Measurements from ENCODE around the gene HDLBP. TPM values are rescaled to one million over a fixed set of nuclear protein-coding genes. Genes with fewer than 3 reads are reported as not detected.
"Not testable (repeated sequence)": the region's sequence is repeated elsewhere in the genome, so short reads cannot be mapped to it uniquely, and the experiment has no call there.

HDLBP gene
- polyA plus RNA-seq, 1 experiment: 707 TPM

DNA sequence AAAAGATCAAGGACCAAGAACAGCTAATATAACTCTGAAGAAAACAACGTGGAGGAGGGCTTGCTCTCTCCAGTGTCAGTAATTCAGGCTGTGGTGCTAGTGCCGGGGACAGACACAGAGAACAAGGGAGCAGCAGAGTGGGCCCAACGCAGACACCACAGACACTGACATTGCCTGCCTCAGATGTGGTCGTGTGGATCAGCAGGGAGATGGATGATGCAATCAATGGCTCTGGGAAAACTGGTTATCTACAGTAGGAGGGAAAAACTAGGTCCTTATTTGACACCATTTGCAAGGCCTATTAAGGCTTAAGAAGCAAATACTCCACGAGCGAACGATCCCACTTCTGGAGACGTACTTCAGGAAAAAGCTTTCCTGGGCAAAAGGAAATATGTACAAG, 36.1 kb downstream of the HDLBP start:
- H3K9me3 ChIP-seq (ENCODE audit: control insufficient read depth, insufficient read depth, low read length): no peaks in the 10 kb centered on the region
- no peak for DNase-seq (ENCODE audit: low read depth, low spot score)
- TF ChIP-seq, protein P1, sequence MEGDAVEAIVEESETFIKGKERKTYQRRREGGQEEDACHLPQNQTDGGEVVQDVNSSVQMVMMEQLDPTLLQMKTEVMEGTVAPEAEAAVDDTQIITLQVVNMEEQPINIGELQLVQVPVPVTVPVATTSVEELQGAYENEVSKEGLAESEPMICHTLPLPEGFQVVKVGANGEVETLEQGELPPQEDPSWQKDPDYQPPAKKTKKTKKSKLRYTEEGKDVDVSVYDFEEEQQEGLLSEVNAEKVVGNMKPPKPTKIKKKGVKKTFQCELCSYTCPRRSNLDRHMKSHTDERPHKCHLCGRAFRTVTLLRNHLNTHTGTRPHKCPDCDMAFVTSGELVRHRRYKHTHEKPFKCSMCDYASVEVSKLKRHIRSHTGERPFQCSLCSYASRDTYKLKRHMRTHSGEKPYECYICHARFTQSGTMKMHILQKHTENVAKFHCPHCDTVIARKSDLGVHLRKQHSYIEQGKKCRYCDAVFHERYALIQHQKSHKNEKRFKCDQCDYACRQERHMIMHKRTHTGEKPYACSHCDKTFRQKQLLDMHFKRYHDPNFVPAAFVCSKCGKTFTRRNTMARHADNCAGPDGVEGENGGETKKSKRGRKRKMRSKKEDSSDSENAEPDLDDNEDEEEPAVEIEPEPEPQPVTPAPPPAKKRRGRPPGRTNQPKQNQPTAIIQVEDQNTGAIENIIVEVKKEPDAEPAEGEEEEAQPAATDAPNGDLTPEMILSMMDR (IDR thresholded peaks at IDR 0.05; ENCODE audit: low read depth, low read length): no peak
- ChIA-PET POLR2A (no interaction called here), CTCF (no interaction called here)
- H3K4me3 ChIP-seq (ENCODE audit: low read depth, low read length): no peak overlapping the region
- peak overlapping the region; percentile 33 for H3K27ac ChIP-seq (ENCODE audit: low read depth, low read length)
- H3K27me3 ChIP-seq (ENCODE audit: control insufficient read depth, insufficient read depth, low read length): no peaks in the 10 kb centered on the region

DNA sequence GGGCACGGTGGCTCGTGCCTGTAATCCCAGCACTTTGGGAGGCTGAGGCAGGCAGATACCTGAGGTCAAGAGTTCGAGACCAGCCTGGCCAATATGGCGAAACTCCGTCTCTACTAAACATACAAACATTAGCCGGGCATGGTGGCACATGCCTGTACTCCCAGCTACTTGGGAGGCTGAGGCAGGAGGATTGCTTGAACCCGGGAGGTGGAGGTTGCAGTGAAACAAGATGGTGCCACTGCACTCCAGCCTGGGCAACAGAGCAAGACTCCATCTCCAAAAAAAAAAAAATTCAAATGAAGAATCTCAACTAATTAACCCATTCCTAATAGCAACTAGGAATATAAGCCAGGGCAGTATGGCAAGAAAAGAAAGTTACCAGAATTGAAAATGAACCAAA, 37.2 kb downstream of the HDLBP start:
- not testable (repeated sequence) for H3K9me3 ChIP-seq (ENCODE audit: control insufficient read depth, insufficient read depth, low read length); DNase-seq (ENCODE audit: low read depth, low spot score)

DNA sequence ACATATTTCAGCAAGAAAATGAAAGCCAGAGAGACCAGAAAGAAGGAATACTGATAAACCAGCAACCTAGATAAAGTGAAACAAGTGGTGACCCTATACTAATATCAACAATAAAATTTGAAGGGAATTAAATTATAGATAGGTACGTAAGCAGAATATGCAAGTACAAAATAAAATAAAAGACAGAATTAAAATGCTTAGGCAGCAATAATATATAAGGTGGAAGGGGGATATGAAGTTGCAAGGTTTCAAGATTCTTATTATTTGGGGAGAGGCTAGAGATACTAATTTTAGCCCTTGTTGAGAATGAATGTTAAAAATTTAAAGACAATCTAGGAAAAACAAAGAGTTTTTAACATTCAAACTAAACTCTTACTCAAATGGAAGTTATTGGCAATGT, 39.6 kb downstream of the HDLBP start:
- POLR2A ChIA-PET: no interaction called here
- DNase-seq (ENCODE audit: low read depth, low spot score): no peak
- CTCF ChIA-PET: no interaction called here
- Histone ChIP-seq H3K27me3 (ENCODE audit: control insufficient read depth, insufficient read depth, low read length) (no peaks in the 10 kb centered on the region), H3K9me3 (ENCODE audit: control insufficient read depth, insufficient read depth, low read length) (no peaks in the 10 kb centered on the region), H3K4me3 (ENCODE audit: low read depth, low read length) (no peak overlapping the region), H3K27ac (ENCODE audit: low read depth, low read length) (no peak overlapping the region)
- TF ChIP-seq, protein P1 (IDR thresholded peaks at IDR 0.05; ENCODE audit: low read depth, low read length): no peak

More for the DNA sequence above, 37.2 kb downstream of the HDLBP start:
- H3K27ac ChIP-seq (ENCODE audit: low read depth, low read length); POLR2A ChIA-PET; H3K27me3 ChIP-seq (ENCODE audit: control insufficient read depth, insufficient read depth, low read length); CTCF ChIA-PET; H3K4me3 ChIP-seq (ENCODE audit: low read depth, low read length): not testable (repeated sequence)

DNA sequence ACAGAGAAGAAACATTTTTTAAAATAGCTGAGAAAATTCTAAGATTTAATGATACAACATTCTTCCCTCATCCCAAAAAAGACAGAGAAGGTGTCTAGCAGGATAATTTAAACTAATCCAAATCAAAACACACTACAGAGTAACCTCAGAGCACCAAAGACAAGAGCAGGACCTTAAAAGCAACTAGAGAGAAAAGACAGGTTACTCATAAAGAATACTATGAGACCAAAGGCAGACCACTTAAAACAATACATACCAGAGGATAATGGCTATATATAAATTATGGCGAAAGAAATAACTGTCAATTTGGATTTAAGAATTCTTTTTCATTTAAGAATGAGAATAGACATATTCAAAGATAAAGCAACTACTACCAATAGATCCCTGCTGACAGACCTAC, 40.0 kb downstream of the HDLBP start:
- H3K4me3 ChIP-seq (ENCODE audit: low read depth, low read length): no peak overlapping the region
- no peaks in the 10 kb centered on the region for H3K27me3 ChIP-seq (ENCODE audit: control insufficient read depth, insufficient read depth, low read length)
- no peak for DNase-seq (ENCODE audit: low read depth, low spot score)
- TF ChIP-seq, protein P1 (IDR thresholded peaks at IDR 0.05; ENCODE audit: low read depth, low read length): no peak
- POLR2A ChIA-PET: no interaction called here
- CTCF ChIA-PET: no interaction called here
- H3K27ac ChIP-seq (ENCODE audit: low read depth, low read length): no peak overlapping the region
- H3K9me3 ChIP-seq (ENCODE audit: control insufficient read depth, insufficient read depth, low read length): no peaks in the 10 kb centered on the region

DNA sequence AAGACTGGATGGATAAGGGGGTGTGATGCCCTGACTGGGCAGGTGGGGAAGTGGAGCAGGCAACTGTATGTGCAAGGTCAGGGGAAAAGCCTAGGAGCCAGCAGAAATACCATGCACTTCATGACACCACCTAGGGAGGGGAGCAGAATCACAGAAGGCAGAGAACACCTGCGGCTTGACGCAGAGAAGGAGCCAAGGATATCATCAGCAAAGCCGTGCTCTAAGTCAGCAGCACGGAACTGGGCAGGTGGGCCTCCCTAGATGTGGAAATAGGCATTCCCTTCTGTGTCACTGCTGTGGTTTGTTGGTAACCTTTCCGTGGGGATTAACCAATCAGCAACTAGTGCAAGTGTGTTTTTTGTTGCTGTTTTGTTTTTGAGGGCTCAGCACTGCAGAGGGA, 41.3 kb downstream of the HDLBP start:
- H3K9me3 ChIP-seq (ENCODE audit: control insufficient read depth, insufficient read depth, low read length): no peaks in the 10 kb centered on the region
- DNase-seq (ENCODE audit: low read depth, low spot score): no peak
- no peak overlapping the region for H3K27ac ChIP-seq (ENCODE audit: low read depth, low read length)
- no peaks in the 10 kb centered on the region for H3K27me3 ChIP-seq (ENCODE audit: control insufficient read depth, insufficient read depth, low read length)
- no peak overlapping the region for H3K4me3 ChIP-seq (ENCODE audit: low read depth, low read length)
- POLR2A ChIA-PET: no interaction called here
- TF ChIP-seq, protein P1 (IDR thresholded peaks at IDR 0.05; ENCODE audit: low read depth, low read length): no peak
- CTCF ChIA-PET: no interaction called here

Data from AG04450 (cell line).